GM18873 (cell line): ENCODE results near the gene DLK2.
"Not testable (repeated sequence)": the region's sequence is repeated elsewhere in the genome, so short reads cannot be mapped to it uniquely, and the experiment has no call there.

ENCODE experiments used
- ATAC-seq: cut with Tn5 transposase; IDR thresholded peaks from one replicate; pipeline ENCODE4 v1.9.1; 2021; ENCODE audit warnings: mild to moderate bottlenecking, moderate library complexity, moderate number of reproducible peaks; ENCODE audit not compliant: unreplicated experiment, low FRiP score

DLK2 gene

GRCh38 chr6:43455531-43456428 lies at the start of gene DLK2:
DLK2 (minus strand) TSS chr6:43455548; CDS start chr6:43454825, 723 bp downstream.
- no peak for ATAC-seq

GRCh38 chr6:43503443-43503842 lies 48.1 kb upstream of the DLK2 start:
- ATAC-seq, result no peak

- no peak for ATAC-seq
Observed at GRCh38 chr6:43502666-43503065, 47.3 kb upstream of the DLK2 start.

- no peak for ATAC-seq
Observed at GRCh38 chr6:43500921-43501320, 45.6 kb upstream of the DLK2 start.

GRCh38 chr6:43499028-43499815 lies 43.9 kb upstream of the DLK2 start:
- no peak for ATAC-seq

GRCh38 chr6:43498291-43498690 lies 42.9 kb upstream of the DLK2 start:
- not testable (repeated sequence) for ATAC-seq

- ATAC-seq, result no peak
Observed at GRCh38 chr6:43497689-43498088, 42.3 kb upstream of the DLK2 start.

GRCh38 chr6:43497129-43497396 lies 41.7 kb upstream of the DLK2 start:
- no peak for ATAC-seq

GRCh38 chr6:43496370-43497128 lies 41.2 kb upstream of the DLK2 start:
- ATAC-seq, result no peak

GRCh38 chr6:43495409-43495941 lies 40.1 kb upstream of the DLK2 start:
- ATAC-seq, result no peak

GRCh38 chr6:43494766-43495165 lies 39.4 kb upstream of the DLK2 start:
- ATAC-seq, result no peak

- no peak for ATAC-seq
Observed at GRCh38 chr6:43494321-43494720, 39.0 kb upstream of the DLK2 start.

GRCh38 chr6:43493833-43494232 lies 38.5 kb upstream of the DLK2 start:
- no peak for ATAC-seq

GRCh38 chr6:43493230-43493629 lies 37.9 kb upstream of the DLK2 start:
- ATAC-seq, result no peak

GRCh38 chr6:43492673-43493072 lies 37.3 kb upstream of the DLK2 start:
- ATAC-seq, result no peak

- no peak for ATAC-seq
Observed at GRCh38 chr6:43491750-43492661, 36.7 kb upstream of the DLK2 start.

- no peak for ATAC-seq
Observed at GRCh38 chr6:43490523-43490939, 35.2 kb upstream of the DLK2 start.

- ATAC-seq, result no peak
Observed at GRCh38 chr6:43489277-43490072, 34.1 kb upstream of the DLK2 start.
